Measurements from ENCODE around the gene ADAMTSL4.

ADAMTSL4 gene

GRCh38 chr1:150534002-150534401 is 15.2 kb upstream of the ADAMTSL4 start:
- peak; percentile 27 for DNase-seq (ENCODE audit: low spot score)

DNA sequence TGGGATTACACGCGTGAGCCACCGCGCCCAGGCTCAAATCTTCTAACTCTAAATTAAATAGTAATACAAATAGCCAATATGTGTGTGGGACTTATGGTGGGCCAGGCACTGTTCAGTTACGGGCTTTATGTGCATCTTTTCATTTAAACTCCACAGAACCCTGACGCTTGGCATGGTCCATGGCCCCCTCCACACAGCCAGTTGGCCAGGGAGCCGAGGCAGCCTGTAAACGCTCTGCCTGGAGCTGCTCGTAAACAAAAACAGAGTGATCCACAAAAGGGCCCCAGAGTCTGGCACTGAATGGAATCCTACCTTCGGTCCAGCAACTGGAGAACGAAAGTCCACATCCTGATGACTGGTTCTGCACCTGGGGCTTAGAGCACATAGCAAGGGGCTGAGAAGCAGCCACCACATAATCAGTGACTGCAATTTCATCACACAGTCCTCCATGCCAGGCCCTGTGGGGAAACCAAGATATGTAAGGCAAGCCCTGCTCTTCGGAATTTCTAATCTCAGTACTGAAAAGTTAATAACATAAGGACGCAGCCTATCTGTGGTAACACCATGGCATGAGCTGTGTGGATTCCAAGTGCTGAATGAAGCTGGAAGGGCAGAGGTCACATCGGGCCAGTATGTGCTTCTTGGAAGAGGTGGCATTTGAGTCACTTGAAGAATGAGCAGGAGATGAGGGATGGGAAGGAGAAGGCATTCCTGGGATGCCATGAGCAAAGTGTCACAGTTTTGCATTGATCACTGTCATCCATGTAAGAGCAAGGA is 13.5 kb upstream of the ADAMTSL4 start:
- no peak for DNase-seq (ENCODE audit: low spot score)

DNA sequence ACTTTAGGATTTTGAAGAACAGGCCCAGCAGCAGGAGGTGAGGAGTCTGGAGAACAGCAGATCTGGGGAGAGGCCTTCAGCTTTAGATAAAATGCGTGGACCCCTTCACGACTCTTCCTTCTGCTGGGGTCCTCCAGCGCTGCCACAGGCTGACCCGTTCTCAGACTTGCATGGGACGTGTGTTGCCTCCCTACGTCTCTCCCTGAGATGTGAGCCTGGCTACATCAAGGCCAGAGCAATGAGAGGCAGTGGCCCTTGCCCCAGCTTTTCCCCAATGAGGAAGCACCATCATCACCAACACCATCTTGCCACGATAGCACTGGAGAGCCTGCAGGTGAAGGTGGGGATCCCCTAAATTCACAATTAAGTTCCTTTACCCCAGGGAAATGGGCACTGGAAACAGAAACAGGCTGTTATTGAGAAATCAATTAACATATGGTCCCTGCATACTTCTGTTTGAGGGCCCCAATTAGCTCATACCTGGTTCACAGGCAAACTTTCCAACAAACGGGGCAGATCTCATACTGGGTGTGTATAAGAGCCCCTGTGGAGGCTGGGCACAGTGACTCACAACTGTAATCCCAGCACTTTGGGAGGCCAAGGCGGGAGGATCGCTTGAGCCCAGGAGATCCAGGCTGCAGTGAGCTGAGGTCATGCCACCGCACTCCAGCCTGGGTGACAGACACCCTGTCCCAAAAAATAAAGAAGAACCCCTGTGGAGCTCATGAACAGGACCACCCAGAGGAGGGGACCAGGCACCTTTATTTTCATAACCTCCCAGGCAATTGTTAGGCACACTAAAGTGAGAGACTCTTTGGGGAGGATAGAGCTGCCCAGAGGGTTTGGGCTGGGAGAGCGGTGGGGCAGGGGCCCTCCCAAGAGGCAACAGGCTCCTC is 12.1 kb upstream of the ADAMTSL4 start:
- no peak for DNase-seq (ENCODE audit: low spot score)

DNA sequence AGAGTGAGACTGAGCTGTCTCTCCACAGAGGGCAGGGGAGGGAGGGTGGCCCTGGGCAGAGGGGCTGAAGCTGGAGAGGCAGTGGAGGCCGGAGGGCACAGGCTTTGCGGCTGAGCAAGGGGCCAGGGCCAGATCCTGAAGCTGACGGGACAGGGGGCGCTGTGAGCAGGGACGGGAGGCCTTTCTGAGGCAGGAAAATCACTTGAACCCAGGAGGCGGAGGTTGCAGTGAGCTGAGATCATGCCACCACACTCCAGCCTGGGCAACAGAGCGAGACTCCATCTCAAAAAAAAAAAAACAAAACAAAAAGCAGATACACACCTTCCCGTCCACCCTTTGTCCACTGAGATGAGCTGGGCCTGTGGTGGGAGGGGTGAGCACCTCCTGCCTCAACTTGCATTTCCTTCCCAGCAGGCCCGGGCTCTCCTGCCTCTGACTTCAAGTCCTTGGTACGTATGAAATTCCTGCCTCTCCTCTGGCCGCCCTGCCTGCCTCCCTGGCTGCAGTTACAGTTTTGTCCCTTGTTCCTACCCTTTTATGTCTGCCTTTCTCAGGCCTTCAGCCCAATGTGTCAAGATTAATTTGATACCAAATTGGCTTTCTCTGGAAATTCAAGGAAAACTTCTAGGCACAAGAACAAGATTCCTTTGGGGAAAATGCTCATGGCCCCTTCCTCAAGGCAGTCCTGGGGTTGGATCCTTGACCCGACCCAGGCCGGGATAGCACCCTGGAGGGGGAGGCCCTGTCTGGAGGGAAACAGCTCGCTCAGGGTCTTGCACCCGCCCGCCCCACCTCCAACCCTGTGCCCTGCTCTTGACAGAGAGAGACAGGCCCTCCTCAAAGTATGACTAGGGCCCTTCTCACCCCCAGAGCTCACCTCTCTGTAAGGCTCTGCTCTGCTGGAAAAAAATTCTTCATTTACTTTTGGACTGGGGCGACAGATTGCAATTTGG is 11.2 kb upstream of the ADAMTSL4 start:
- peak; percentile 31 for DNase-seq (ENCODE audit: low spot score)

GRCh38 chr1:150543500-150544143 is 5.6 kb upstream of the ADAMTSL4 start:
- DNase-seq (ENCODE audit: low spot score), result peak; percentile 44

GRCh38 chr1:150544204-150544603 is 5.0 kb upstream of the ADAMTSL4 start:
- peak; percentile 30 for DNase-seq (ENCODE audit: low spot score)

DNA sequence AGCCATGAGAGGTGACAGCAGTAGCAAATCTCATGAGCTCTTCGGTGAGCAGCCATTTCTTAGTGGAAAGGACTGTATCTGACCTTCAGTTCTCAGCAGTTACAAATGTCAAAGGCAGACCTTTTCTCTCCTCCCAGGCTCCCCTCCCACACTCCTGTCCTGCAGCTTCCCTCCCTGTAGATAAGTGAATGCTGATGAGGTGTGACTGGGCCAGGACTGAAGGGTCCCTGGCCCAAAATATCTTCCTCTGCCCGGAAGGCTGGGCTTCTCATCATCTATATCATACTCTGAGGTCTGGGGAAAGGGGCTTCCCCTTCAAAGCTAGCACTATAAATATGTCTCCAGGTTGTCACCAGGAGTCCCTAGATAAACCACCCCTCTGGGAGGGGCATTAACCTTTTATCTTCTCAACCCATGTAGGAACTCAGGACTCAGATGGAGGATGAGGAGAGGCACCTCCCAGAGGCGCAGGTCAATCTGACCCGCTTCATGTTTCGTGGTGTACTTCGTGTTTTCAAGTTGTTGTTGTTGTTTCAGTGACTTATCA is 3.6 kb upstream of the ADAMTSL4 start:
- no peak for DNase-seq (ENCODE audit: low spot score)

DNA sequence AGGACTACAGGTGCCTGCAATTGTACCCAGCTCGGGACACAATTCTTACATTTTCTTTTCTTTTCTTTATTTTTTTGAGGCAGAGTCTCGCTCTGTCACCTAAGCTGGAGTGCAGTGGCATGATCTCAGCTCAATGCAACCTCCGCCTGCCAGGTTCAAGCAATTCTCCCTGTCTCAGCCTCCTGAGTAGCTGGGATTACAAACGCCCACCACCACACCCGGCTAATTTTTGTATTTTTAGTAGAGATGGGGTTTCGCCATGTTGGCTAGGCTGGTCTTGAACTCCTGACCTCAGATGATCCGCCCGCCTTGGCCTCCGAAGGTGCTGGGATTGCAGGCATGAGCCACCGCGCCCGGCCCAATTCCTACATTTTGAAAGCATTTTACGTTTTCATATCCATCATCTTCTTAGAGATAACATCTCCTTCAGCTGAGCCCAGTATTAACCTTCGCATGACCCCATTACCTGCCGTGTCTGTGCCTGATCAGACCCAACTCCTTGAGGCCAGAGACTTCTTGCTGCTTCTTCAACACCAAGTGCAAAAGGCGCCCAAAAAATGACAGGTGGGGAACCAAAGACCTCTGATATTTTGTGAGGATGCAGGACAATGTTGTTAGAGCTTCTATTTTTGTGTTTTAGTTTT is 2.8 kb upstream of the ADAMTSL4 start:
- no peak for DNase-seq (ENCODE audit: low spot score)

DNA sequence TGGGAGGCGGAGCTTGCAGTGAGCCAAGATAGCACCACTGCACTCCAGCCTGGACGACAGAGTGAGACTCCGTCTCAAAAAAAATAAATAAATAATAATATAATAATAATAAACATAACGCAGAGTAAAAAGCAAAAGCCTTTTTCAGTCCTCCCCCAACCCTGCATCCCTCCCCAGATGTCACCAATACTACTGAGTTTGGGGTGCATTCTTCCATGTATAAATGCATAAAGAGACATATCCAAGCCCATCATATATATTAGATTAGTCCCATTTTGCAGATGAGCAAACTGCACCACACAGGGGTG is 930 bp upstream of the ADAMTSL4 start:
- DNase-seq (ENCODE audit: low spot score), result no peak

DNA sequence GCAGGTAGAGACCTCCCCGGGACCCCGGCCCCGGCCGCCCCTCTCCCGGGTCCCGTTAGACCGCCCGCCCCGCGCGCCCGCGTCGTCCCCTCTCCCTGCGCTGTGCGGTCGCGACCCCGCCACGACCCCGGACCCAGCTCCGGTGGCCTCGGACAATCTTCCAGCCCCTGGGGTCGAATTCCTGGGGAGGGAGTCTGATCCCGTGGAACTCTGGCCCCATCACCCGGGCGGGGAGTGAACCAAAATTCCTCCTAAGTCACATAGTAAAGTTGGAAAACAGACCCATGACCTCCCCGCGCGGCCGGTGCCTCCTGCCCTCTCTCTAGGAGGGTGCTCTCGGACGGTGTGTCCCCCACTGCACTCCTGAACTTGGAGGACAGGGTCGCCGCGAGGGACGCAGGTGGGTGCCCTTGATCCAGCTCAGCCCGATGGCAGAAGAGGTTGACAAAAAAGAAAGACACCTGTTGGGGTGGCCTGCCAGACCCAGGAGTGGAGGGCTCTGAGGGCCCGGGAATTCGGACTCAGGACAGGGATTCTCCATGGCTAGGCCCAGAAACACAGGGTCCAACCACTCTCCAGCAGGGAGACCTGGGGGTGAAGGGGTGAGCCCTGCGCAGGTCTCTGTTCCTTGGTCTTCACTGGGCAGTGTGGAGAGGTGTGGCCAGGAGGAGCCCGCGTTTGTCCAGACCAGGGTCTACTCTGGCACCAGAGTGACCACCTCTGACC is 451 bp downstream of the ADAMTSL4 start:
- DNase-seq (ENCODE audit: low spot score), result peak; percentile 41

DNA sequence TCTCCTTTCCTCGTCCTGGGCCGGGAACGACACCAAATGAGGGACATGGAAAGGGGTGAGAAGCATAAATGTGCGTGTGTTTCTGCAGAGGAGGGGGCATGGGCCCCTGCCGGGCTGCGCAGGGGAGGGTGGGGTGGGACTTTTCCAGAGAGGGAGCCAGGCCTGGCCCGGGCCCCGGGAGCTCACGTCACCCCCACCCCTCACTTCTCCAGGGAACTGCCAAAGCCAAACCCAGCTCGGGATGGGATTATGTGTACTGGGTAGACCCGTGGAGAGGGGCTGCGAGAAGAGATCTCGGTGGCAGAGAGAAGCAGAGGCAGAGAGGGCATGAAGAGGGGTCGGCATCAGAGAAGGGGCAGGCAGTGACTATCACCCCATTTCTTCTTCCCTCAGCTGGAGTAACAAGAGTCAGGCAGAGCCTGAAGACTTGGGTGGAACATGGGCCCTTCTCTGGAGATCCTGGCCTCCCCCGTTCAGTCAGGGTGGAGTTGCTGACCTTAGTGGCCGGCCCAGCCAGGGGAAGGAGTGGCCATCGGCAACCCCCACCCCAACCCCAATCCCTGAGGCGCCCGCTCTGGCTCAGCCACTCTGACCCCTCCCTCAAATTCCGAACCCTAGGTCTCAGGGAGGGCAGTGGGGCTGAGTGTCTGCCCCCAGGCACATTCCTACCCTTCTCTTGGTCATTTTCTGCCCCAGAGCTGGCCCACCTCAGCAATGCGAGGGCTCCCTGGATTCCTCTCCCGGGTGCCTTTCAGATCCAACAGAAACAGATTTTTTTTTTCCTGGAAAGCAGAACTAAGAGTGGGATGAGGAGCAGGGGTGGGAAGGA is 1.2 kb downstream of the ADAMTSL4 start:
- DNase-seq (ENCODE audit: low spot score), result peak; percentile 51

DNA sequence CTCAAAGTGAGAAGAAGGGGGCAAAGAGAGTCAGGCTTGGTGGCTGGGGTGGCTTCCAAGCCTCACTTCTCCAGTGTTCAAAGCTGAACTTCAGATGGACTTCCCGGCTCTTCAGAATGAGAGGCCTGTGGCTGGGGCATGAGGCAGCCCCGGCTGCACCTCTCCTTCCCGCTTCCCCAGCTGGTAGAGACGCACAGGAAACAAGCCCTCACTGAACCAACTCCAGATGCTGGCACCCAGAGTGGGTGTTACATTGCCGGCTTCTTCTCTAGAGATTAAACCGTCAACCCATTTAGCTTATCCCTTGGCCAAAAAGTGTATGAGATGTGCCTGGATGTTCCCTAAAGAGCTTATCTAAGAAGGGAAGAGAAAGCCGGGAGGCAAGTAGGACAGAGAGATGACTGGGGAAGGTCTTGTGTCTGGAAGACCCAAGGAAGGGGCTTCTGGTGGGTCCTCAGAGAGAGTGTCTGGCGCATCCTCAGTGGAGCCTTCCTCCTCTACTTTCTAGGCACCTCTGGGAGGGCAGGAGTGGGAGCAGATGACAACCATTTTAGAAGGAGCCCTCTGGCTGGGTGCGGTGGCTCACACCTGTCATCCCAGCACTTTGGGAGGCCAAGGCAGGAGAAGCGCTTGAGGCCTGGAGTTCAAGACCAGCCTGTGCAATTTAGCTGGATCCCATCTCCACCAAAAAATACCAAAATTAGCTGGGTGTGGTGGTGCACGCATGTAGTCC is 2.0 kb downstream of the ADAMTSL4 start:
- DNase-seq (ENCODE audit: low spot score), result peak; percentile 50

GRCh38 chr1:150551784-150552127 is 2.5 kb downstream of the ADAMTSL4 start:
- peak; percentile 28 for DNase-seq (ENCODE audit: low spot score)

GRCh38 chr1:150552128-150552910 is 3.1 kb downstream of the ADAMTSL4 start:
- DNase-seq (ENCODE audit: low spot score), result peak; percentile 37

GRCh38 chr1:150552911-150553289 is 3.7 kb downstream of the ADAMTSL4 start:
- DNase-seq (ENCODE audit: low spot score), result peak; percentile 30

DNA sequence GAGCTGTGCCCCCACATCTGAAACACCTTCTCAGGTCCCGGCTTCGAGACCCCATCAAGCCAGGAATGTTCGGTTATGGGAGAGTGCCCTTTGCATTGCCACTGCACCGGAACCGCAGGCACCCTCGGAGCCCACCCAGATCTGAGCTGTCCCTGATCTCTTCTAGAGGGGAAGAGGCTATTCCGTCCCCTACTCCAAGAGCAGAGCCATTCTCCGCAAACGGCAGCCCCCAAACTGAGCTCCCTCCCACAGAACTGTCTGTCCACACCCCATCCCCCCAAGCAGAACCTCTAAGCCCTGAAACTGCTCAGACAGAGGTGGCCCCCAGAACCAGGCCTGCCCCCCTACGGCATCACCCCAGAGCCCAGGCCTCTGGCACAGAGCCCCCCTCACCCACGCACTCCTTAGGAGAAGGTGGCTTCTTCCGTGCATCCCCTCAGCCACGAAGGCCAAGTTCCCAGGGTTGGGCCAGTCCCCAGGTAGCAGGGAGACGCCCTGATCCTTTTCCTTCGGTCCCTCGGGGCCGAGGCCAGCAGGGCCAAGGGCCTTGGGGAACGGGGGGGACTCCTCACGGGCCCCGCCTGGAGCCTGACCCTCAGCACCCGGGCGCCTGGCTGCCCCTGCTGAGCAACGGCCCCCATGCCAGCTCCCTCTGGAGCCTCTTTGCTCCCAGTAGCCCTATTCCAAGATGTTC is 4.3 kb downstream of the ADAMTSL4 start:
- peak; percentile 28 for DNase-seq (ENCODE audit: low spot score)

- DNase-seq (ENCODE audit: low spot score), result peak; percentile 27
These were observed 4.9 kb downstream of the ADAMTSL4 start for GRCh38 chr1:150554086-150554452.

Data from D341Med (cell line).